Mononuclear cell (primary cell): Measurements from ENCODE around the gene PSMA8. TPM values are rescaled to one million over a fixed set of nuclear protein-coding genes. Genes with fewer than 3 reads are reported as not detected.
"Not testable (repeated sequence)": the region's sequence is repeated elsewhere in the genome, so short reads cannot be mapped to it uniquely, and the experiment has no call there.

Experiments used
- H3K27me3 ChIP-seq: 2 replicates; pipeline ENCODE4 v1.6.0; 2011; ENCODE audit warnings: low read length, control low read depth; ENCODE audit not compliant: insufficient read depth
- H3K4me1 ChIP-seq: 2 replicates; pipeline ENCODE4 v1.5.1; 2011; ENCODE audit warnings: mild to moderate bottlenecking, low read length, control low read depth; ENCODE audit not compliant: insufficient read depth
- H3K4me3 ChIP-seq: 2 replicates; pipeline ENCODE4 v1.5.1; 2011; ENCODE audit warnings: mild to moderate bottlenecking, low read length, moderate library complexity
- H3K9me3 ChIP-seq: 2 replicates; pipeline ENCODE4 v1.5.1; 2011; ENCODE audit warnings: low read depth, mild to moderate bottlenecking, control low read depth, low read length
- total RNA-seq: library from RNA; depleted of rRNA; stranded (reverse); fragments of >200 nt; gene quantifications from one replicate; pipeline ENCODE4 v1.2.3, GENCODE V29; 2012

Gene PSMA8
- 0.42 TPM for total RNA-seq

DNA sequence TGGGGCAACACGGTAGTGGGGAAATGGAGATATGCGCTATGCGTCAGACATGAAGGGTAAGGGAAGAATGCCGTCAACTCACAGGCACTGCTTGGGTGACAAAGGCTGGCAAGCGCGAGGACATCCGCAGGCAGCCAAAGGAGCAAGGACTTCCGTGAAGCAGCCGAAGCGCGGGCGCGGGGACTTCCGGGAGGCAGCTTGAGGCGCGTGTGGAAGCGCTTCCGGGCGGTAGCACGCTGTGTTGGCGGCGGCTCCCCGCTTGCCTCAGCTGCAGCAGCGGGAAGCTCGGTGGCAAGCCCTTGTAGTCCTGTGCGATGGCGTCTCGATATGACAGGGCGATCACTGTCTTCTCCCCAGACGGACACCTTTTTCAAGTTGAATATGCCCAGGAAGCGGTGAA, at the start of gene PSMA8:
Gene PSMA8 (plus strand): TSS at position 218 of the 400 bp plus-strand sequence. CDS start 97 bp downstream, at position 315.
- Histone ChIP-seq H3K27me3 (no peaks in the 10 kb centered on the region), H3K4me1 (no peaks in the 10 kb centered on the region), H3K9me3 (no peaks in the 10 kb centered on the region), H3K4me3 (peak within 1 kb of the TSS; percentile 17)

- Histone ChIP-seq H3K4me3 (no peak overlapping the region), H3K27me3 (no peaks in the 10 kb centered on the region), H3K9me3 (no peaks in the 10 kb centered on the region), H3K4me1 (peaks cover 15% of the 10 kb centered on the region)
These were observed 48.6 kb upstream of the PSMA8 start for GRCh38 chr18:26085056-26085455.

DNA sequence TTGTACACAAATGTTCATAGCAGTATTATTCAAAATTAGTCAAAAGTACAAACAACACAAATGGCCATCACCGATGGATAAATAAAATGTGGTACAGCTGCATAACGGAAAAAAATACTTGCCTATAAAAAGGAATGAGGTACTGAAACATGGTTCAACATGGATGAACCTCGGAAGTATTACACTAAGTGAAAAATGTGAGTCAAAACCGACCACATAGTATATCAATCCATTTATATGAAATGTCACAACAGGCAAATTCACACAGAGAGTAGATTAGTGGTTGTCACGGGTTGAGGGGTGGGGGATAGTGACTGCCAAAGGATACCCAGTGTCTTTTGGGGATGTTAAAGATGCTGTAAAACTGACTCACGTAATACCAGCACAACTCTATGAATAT, 46.7 kb upstream of the PSMA8 start:
- Histone ChIP-seq H3K4me1 (peaks cover 20% of the 10 kb centered on the region), H3K4me3 (no peak overlapping the region), H3K9me3 (no peaks in the 10 kb centered on the region), H3K27me3 (no peaks in the 10 kb centered on the region)

- H3K4me3 ChIP-seq: no peak overlapping the region
- H3K4me1 ChIP-seq: peaks cover 20% of the 10 kb centered on the region
- no peaks in the 10 kb centered on the region for H3K27me3 ChIP-seq
- H3K9me3 ChIP-seq: no peaks in the 10 kb centered on the region
These were observed 45.2 kb upstream of the PSMA8 start for GRCh38 chr18:26088487-26088886.

GRCh38 chr18:26089293-26090129, 44.2 kb upstream of the PSMA8 start:
- peaks cover 20% of the 10 kb centered on the region for H3K4me1 ChIP-seq
- H3K4me3 ChIP-seq: peak overlapping the region; percentile 96
- no peaks in the 10 kb centered on the region for H3K9me3 ChIP-seq
- H3K27me3 ChIP-seq: no peaks in the 10 kb centered on the region

GRCh38 chr18:26090130-26091046, 43.3 kb upstream of the PSMA8 start, which contains the start of gene SS18:
Gene SS18, minus strand, starts transcription at chr18:26090613. Its CDS starts 44 bp downstream, at chr18:26090569.
- H3K9me3 ChIP-seq: no peaks in the 10 kb centered on the region
- H3K27me3 ChIP-seq: no peaks in the 10 kb centered on the region
- H3K4me3 ChIP-seq: peak within 1 kb of the TSS; percentile 96
- peaks cover 20% of the 10 kb centered on the region for H3K4me1 ChIP-seq

DNA sequence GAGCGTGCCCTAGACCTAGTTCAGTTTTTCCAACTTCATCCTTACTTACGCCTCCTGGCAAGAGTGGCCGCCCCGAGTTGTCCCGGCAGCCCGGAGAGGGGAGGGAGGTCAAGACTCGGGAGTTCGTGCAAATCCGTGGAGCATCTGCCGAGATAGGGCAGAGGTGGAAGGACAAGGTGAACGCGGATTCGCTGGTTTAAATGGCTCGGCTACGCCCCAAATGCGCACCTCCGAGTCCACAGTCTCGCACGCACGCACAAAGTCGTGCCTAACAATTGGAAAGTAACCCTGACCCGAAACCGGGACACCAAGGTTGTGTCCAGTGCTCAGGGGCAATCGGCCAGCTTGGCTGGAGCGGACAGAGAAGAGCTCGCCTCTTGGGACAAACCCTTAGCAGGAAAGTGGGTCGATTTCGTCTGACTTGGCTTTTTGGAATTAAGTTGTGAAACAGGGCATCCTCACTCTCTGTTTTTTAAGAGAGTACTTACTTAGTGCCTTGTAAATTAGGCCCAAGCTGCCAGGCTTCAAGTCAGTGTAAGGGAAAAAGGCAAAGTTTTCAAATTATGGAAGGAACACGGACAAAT, 42.5 kb upstream of the PSMA8 start:
- Histone ChIP-seq H3K27me3 (no peaks in the 10 kb centered on the region), H3K4me3 (peak overlapping the region; percentile 96), H3K9me3 (no peaks in the 10 kb centered on the region), H3K4me1 (peaks cover 20% of the 10 kb centered on the region)

DNA sequence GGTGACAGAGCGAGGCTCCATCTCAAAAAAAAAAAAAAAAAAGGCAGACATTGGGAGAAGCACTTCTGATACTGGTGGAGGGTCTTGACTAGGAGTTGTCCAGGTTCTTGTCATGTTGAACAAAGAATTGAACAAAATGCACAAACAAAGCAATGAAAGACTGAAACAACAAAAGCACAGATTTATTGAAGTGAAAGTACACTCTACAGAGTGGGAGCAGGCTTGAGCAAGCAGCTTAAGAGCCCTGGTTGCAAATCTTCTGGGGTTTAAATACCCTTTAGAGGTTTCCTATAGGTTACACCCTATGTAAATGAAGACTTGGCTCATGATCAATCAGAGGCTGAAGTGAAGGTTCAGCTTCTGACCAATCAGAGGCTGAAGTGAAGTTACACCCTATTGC, 36.8 kb upstream of the PSMA8 start:
- no peaks in the 10 kb centered on the region for H3K27me3 ChIP-seq
- H3K4me3 ChIP-seq: no peak overlapping the region
- no peaks in the 10 kb centered on the region for H3K4me1 ChIP-seq
- H3K9me3 ChIP-seq: no peaks in the 10 kb centered on the region

DNA sequence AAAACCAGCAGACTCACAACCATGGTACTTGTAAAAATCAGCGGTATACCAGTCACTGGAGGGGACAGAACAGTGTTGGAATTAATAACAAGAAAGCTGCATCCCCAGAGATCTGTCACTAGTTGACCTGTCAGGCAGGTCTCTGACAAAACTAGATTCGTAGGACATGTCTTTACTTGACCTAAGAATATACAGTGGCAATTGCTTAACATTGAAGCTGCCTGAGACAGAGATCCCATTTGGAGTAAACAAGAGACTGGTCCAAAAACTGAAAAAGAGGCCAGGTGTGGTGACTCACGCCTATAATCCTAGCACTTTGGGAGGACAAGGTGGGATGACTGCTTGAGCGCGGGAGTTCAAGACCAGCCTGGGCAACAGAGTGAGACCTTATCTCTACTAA, 36.1 kb upstream of the PSMA8 start:
- H3K4me3 ChIP-seq: no peak overlapping the region
- H3K9me3 ChIP-seq: no peaks in the 10 kb centered on the region
- no peaks in the 10 kb centered on the region for H3K4me1 ChIP-seq
- H3K27me3 ChIP-seq: no peaks in the 10 kb centered on the region

GRCh38 chr18:26103579-26103978, 30.1 kb upstream of the PSMA8 start:
- Histone ChIP-seq H3K27me3 (no peaks in the 10 kb centered on the region), H3K9me3 (no peaks in the 10 kb centered on the region), H3K4me1 (no peaks in the 10 kb centered on the region), H3K4me3 (no peak overlapping the region)

GRCh38 chr18:26104035-26104434, 29.6 kb upstream of the PSMA8 start:
- Histone ChIP-seq H3K4me3 (no peak overlapping the region), H3K27me3 (no peaks in the 10 kb centered on the region), H3K9me3 (no peaks in the 10 kb centered on the region), H3K4me1 (no peaks in the 10 kb centered on the region)

DNA sequence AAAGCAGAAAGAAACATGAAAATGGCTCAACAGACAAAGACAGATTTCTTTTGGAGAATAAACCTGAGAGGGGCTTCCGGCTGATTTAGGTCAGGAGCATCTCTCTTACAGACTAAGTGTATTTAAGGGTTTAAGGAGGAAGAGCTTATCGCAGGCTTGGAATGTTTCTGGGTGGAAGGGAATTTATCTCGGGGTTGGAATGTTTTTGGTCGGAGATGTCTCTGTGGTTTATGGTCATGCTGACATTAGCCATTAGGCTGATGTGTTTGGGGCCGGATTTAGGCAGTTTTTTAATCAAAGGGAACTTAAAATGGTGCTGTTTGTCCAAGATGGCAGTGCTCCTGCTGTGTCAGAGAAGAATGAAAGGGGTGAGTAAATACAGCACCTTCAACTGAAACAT, 14.4 kb upstream of the PSMA8 start:
- Histone ChIP-seq H3K9me3 (no peaks in the 10 kb centered on the region), H3K4me3 (no peak overlapping the region), H3K4me1 (no peaks in the 10 kb centered on the region), H3K27me3 (no peaks in the 10 kb centered on the region)

DNA sequence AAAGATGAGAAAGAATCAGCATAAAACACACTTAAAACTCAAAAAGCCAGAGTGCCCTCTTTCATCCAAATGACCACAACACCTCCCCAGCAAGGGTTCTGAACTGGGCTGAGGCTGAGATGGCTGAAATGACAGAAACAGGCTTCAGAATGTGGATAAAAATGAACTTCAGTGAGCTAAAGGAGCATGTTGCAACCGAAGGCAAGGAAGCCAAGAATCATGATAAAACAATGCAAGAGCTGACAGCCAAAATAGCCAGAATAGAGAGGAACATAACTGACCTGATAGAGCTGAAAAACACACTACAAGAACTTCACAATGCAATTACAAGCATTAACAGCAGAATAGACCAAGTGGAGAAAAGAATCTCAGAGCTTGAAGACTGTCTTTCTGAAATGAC, 12.2 kb upstream of the PSMA8 start:
- Histone ChIP-seq H3K4me1 (no peaks in the 10 kb centered on the region), H3K27me3 (no peaks in the 10 kb centered on the region), H3K9me3 (no peaks in the 10 kb centered on the region), H3K4me3 (no peak overlapping the region)

DNA sequence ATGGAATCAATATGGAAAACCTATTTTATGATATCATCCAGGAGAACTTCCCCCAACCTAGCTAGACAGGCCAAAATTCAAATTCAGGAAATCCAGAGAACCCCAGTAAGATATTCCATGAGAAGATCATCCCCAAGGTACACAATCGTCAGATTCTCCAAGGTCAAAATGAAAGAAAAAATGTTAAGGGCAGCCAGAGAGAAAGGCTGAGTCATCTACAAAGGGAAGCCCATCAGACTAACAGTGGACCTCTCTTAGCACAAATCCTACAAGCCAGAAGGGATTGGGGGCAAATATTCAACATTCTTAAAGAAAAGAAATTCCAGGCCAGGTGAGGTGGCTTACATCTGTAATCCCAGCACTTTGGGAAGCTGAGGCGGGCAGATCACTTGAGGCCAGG, 11.7 kb upstream of the PSMA8 start:
- H3K4me3 ChIP-seq, H3K9me3 ChIP-seq, H3K27me3 ChIP-seq, H3K4me1 ChIP-seq: not testable (repeated sequence)

GRCh38 chr18:26127786-26128185, 5.9 kb upstream of the PSMA8 start:
- no peak overlapping the region for H3K4me3 ChIP-seq
- no peaks in the 10 kb centered on the region for H3K4me1 ChIP-seq
- no peaks in the 10 kb centered on the region for H3K9me3 ChIP-seq
- no peaks in the 10 kb centered on the region for H3K27me3 ChIP-seq
